GM19455 (cell line): Measurements from ENCODE around the gene LRP6.
A peak's percentile ranks its signal among the peaks of the same experiment; 100 is the strongest.

Experiments
- ATAC-seq: cut with Tn5 transposase; IDR thresholded peaks from one replicate; pipeline ENCODE4 v1.9.1; 2021; ENCODE audit not compliant: unreplicated experiment

The LRP6 gene

GRCh38 chr12:12083688-12084087 lies 183.2 kb downstream of the LRP6 start:
- ATAC-seq: no peak

GRCh38 chr12:12081836-12082497 lies 184.9 kb downstream of the LRP6 start:
- ATAC-seq: no peak

GRCh38 chr12:12079291-12079690 lies 187.6 kb downstream of the LRP6 start:
- ATAC-seq: no peak

DNA sequence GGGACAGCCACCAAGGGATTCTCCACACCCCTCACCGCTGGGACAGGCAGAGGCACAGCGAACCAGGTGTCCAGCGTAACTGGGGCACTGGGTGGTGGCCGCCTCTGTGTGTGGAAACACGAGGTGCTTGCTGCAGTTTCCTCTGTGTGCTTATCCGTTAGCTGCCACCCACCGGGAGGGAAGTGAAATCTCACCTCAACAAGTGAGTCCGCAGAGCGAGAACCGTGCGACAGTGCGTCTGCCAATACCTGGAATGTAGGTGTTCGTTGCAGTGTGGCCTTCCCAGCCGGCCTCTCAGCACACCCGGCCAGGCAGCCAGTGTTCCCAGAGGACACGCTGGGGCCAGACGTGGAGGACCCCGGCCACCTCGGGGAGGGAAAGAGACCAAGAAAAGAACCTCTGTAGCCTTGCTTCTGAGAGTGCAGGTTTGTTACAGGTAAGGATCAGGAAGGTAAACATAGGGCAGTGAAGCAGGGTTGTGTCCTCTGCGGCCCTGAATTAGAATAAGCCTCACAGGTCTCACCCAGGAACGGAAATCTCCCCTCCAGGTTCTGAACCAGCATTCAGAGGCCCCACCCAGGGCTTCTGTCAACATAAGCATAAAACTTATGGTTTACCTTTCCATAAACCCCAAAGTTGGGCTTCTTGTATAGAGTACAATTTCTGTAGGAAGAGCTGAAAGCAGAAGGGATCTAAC lies 194.6 kb downstream of the LRP6 start:
- no peak for ATAC-seq

DNA sequence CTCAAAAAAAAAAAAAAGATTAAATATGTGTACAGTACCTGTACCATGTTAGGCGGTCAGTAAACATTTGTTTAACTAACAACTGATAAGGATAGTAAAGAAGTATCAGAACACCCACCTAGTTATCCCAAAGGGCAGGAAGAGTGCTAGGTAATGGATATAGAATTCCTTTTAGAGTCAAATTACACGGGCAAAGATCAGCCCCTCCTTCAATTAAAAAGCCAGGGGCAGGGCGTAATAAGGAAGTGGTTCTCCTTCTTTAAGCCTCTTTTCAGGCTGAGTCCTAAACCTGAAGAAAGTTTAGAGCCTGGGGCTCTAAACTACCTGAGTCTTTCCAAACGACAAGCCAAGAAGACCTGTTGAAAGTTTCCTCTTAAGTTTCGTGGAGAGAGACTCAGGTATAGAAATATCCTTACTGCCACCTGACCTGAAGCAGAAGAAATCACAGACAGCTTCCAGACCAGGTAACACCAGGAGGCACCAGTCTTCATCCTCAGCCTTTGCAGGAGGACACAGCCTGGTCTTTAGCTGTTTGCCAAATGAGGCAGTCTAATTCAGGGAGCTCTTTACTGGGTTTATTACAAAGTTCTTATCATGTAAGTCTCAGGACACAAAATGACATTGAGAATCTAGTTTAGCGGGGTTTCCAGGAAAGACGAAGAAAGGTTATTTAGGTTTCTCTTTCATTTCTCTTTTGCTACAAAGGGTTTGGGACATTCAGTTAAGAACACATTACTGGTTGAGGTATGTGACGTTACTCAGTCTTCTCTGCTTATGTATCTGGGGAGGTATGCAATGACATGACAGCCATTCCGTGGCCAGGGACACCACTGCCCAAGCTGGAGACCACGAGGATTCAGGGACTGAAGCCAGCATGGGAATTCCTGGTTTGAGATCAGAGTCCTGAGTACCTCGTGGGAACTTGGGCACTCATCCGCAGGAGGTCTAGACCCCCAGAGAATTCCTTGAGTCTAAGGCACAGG lies 195.9 kb downstream of the LRP6 start, which contains the start of gene BCL2L14:
Gene BCL2L14 (plus strand): TSS at position 266 of the 983 bp plus-strand sequence. CDS start 8,367 bp downstream, outside the sequence.
- ATAC-seq: peak; percentile 51

DNA sequence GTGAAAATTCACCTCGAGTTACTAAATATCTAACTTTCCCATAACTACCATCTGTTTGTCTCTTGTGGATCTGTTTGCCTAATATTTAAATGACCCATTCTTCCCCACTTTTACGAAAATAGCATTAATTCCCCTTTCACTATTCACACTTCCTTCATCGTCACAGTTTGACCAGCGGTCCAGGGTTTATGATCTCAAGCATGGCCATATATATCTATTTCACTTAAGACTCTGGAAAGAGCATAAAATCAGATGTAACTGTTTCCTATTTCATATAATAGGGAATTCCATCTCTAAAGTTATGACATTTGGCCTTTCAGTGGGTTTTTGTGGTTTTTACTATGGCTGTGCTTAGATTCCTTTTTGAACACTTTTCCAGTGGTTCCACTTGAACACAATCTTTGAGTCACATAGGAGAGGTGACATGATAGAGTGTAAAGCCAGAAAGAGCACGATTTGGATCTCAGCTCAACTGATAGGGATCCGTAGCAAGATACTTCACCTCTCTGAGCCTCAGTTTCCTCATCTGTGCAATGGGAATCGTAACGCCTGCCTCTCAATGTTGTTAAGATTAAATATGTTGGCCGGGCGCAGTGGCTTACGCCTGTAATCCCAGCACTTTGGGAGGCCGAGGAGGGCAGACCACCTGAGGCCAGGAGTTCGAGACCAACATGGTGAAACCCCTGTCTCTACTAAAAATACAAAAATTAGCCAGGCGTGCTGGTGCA lies 196.9 kb downstream of the LRP6 start:
- no peak for ATAC-seq

DNA sequence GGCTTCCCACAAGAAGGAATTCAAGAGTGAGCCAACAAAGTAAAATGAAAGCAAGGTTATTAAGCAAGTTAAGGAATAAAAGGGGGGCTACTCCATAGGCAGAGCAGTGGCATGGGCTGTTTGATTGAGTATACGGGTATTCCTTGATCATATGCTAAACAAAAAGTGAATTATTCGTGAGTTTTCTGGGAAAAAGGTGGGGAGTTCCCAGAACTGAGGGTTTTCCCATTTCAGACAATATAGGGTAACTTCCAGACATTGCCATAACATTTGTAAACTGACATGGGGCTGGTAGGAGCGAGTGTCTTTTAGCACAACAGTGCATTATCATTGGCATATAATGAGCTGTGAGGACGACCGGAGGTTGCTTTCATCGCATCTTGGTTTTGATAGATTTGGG lies 198.1 kb downstream of the LRP6 start:
- ATAC-seq: no peak
